AG09309 (cell line): Measurements from ENCODE around the gene WSCD2.

Experiments
- DNase-seq: peaks from one replicate; pipeline ENCODE4 v3.0.0-alpha.2; 2010; ENCODE audit warnings: low read depth
- H3K4me3 ChIP-seq: 2 replicates; pipeline ENCODE4 v1.5.1; 2011; ENCODE audit warnings: mild to moderate bottlenecking, low read depth, low read length, moderate library complexity; ENCODE audit not compliant: control insufficient read depth
- CTCF ChIP-seq: IDR thresholded peaks from 2 replicates; pipeline ENCODE4 v1.5.1; 2011; ENCODE audit warnings: mild to moderate bottlenecking, low read depth, low read length, inconsistent platforms; ENCODE audit not compliant: insufficient read depth, control insufficient read depth; ENCODE audit errors: missing control alignments

Gene WSCD2

GRCh38 chr12:108182096-108182495 lies 53.0 kb downstream of the WSCD2 start:
- no peak for TF ChIP-seq CTCF
- DNase-seq: no peak
- H3K4me3 ChIP-seq: no peak overlapping the region

GRCh38 chr12:108185002-108185401 lies 55.9 kb downstream of the WSCD2 start:
- no peak overlapping the region for H3K4me3 ChIP-seq
- no peak for TF ChIP-seq CTCF
- no peak for DNase-seq

- H3K4me3 ChIP-seq: no peak overlapping the region
- DNase-seq: no peak
- no peak for TF ChIP-seq CTCF
Observed at GRCh38 chr12:108187831-108188230, 58.7 kb downstream of the WSCD2 start.

GRCh38 chr12:108190529-108190928 lies 61.4 kb downstream of the WSCD2 start:
- H3K4me3 ChIP-seq: no peak overlapping the region
- no peak for TF ChIP-seq CTCF
- no peak for DNase-seq

GRCh38 chr12:108191086-108191485 lies 62.0 kb downstream of the WSCD2 start:
- no peak overlapping the region for H3K4me3 ChIP-seq
- no peak for DNase-seq
- no peak for TF ChIP-seq CTCF

GRCh38 chr12:108191938-108192337 lies 62.9 kb downstream of the WSCD2 start:
- no peak overlapping the region for H3K4me3 ChIP-seq
- DNase-seq: no peak
- no peak for TF ChIP-seq CTCF

GRCh38 chr12:108193493-108193892 lies 64.4 kb downstream of the WSCD2 start:
- H3K4me3 ChIP-seq: no peak overlapping the region
- DNase-seq: no peak
- TF ChIP-seq CTCF: no peak
